T-helper 2 cell treated with Interferon-gamma antibody and Interleukin-4, amounts not matched to agents 100 ng/mL and 5 ng/mL, for 36 hours (primary cell): Measurements from ENCODE around the gene SLC40A1. TPM values are rescaled to one million over a fixed set of nuclear protein-coding genes. Genes with fewer than 3 reads are reported as not detected.

Experiments
- intact Hi-C: fragments of 100-400 bp; cut with micrococcal nuclease; formaldehyde crosslinking; loops from one replicate; pipeline ENCODE4 v1.15.1; 2023
- total RNA-seq: library from RNA; stranded (reverse); gene quantifications from 2 replicates; pipeline ENCODE4 v1.2.3, GENCODE V29; 2022

SLC40A1 gene
- total RNA-seq, 1 donor from 2014 or later: 6.3 TPM

DNA sequence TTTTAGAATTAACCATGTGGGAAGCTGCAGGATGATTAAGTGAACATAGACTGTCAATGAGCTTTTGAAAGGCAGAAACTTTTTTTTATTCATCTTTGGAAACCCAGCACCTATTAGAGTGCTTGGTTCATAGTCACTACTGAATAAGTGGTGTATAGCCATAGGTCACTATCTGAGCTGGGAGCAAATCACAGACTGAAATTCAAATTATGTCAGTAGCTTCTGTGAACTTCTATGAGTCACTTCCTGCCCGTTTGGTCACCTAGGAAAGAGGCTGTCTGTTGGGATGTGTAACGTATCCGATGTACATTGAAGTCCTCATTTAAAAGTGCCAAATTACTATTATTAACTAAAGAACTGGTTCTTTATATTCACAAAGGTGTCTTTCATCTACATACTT lies 20.5 kb upstream of the SLC40A1 start:
- intact Hi-C loops: no loop called here

DNA sequence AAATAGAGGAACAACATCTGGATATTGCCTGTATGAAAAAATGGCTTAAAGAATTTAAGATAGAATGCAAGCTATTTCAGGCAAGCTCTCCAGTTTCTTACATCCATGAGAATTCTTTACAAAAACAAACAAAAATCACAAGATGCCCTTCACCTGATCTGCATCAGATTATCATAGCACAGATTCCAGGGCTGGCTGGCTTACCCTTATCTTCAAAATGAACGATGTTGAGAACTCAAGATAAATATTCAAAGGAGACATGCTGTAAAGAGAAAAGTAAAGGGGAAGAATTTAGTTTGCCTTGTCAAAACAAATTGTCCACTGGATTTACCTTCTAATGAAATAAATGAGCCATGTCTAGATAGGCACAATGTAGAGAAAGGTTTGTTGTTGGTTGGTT lies 18.7 kb upstream of the SLC40A1 start:
- intact Hi-C loops: no loop called here

DNA sequence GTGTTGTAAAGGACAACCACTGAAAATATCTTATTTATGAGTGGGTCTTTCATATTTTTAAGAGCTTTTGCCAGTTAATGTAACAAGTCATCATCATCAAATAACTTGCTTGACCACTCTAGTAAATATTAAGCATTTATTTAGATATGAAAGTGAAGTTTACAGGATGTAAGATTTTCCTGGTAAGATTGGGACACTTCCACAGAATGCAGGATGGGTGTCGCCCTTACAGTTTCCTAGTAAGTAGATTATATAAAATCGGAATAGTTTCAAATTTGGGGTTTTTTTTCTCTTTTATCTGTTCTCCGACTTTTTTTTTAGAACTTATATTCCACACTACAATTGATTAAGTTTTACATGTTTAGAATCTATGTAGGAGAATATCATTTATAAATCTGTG lies 14.8 kb upstream of the SLC40A1 start:
- intact Hi-C loops: no loop called here

DNA sequence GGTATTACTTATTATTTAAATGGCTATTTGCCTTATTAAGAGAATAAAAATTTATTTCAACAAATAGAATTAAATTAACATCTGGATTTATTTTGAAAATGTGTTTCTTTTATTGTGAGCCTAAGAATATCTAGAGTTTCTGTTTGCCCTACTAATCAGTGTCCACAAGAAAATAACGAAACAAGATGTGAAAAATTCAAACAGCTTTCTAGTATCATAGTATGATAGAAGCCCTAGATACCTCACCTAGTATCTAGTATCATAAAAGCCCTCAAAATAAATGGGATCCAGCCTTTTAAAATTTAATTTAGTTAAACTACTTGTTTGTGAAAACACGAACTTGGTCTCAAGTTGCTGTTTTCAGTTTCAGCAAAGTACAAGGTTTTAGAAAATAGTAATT lies 13.7 kb upstream of the SLC40A1 start:
- intact Hi-C loops: no loop called here

DNA sequence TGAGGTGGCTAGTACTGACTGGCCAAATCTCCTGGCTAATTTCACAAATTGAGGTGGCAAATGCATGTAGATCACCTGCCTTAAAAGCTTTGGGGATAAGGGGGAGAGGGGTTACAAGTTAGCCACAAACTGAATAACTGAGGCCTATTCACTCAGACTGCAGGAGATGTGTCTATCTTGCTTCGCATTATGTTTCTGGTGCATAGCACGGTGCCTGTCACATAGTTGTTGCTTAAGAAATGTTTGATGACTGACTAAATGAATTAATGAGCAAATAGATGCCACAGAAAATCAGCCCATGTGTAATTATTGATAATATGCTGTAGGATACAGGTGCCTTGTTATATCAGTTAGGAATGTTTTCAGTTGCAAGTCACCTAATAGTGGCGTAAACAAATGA lies 12.5 kb upstream of the SLC40A1 start:
- intact Hi-C loops: no loop called here

DNA sequence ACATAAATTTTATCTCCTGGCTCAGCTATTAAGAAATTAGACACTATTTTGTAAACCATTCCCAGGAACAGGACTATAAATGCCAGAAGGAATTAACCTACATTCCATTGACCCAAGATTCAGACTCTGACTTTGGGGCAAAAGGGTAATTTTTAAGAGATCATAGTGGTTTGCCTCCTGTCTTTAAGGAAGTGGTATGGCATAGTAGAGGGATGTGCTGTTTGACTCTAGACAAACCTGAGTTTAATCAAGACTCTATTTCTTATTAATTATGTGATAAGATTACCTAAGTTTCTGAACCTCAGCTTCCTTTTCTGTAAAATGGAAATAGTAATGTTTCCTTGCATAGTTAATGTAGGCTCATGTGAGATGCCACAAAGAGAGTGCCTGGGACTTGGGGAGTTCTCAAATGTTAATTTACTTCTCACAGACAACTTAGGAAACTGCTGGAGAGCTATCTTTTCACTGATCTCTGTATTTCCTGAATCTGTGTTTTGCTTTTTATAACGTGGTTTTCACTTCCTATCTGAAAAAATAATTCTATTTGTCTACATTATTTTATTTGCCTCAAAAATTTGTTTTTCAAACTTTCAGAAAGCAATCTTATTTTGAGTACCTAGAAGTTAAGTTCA lies 11.9 kb upstream of the SLC40A1 start:
- intact Hi-C loops: no loop called here

DNA sequence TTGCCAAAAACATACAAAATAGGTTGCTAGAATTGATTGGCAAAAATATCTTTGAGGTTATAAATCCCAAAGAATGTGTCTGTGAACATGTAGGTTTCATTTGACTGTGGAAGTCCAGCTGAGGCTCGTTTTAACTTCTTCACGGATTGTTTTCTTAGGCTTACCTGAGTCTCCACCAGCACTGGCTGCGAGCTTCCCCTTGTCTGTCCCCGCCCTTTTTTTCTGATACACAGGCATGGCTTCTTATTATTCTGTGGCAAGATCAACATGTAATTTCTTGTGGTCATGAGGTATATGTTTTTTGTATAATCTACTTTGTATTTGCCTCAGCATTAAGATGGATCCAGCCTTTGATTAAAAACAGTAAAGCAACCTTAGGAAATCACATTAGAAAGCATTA lies 7.2 kb upstream of the SLC40A1 start:
- intact Hi-C loops: no loop called here

DNA sequence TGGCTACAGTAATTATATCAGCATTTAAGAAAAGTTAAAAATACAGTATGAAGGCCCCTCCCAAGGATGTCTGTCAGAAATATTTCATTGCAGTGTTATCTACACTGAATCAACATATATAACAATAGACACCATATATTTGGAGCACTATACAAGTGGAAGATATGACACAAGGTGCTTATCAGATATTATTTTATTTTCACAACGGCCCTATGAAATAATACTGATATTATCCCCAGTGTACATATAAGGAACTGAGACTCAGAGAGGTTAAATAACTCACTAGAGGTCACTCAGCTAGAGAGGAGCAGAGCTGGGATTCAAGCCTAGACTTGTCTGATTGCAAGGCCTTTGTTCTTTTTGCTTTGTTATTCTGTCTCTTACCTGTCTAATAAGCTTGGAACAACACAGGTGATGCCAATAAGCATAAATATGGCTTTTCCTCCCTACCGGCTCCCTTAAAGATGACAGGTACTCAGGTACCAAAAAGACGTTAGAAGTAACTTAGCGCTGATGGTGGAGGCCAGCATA lies 4.7 kb upstream of the SLC40A1 start:
- intact Hi-C loops: no loop called here

DNA sequence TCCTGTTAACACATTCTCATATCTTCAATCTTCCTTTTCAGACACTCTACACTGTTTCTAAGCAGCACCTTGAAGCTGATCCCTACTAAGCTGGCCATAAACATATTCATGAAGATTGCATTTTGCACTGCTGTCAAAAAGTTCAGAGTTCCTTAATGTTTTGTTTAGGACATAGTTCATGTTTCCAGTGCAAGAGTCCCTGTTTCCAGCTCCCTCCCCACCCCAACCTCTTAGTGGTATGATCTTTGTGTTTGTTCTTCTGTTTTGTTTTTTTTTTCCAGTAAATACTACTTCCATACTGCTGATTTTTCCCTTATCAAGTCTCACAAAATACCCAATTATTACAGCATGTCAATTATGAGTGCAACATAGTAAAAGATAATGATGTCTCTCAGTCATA lies 4.1 kb upstream of the SLC40A1 start:
- intact Hi-C loops: loop anchor here (5.0 kb wide), 1 partner anchor 178 kb away; the partner anchor contains the start of gene OSGEPL1

DNA sequence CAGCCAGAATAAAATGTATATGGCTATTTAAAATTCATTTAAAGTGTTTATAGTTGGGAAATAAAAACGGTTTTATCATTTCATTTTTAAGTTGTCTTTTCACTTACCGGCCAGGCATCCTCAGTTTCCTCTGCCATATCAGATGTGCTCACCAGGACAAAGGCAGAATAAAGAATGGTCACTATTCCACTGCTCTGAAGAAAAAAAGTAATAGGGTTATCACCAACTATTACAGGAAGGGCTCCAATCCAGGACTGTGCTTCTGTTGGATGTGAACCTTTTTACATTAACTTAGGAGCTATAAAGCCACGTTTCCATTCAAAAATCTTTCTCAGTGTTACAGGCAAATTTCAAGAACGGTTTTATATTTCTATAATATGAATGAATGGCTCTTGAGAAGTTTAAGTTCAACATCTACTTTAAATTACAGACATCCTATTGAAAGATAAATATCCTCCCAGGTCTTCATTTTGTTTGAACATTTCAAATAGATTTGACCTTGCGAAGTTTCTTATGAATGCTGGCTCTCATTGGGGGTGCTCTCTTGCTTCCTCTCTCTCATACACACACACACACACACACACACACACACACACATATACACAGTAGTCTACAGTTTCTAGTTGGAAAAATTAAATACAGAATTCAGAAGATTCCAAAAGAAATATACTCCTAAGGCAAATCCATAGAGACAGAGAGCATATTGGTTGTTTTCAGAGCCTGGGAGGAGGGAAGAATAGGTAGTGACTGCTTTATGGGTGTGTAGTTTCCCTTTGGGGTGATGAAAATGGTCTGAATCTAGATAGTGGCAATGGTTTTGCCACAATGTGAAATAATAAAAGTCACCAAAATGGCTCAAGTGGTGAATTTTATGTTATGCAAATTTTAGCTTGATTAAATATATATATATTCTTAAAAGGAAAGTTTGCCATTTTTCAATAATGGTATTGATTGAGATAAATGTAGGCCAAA lies 2.9 kb upstream of the SLC40A1 start:
- intact Hi-C loops: loop anchor here (5.0 kb wide), 1 partner anchor 179 kb away; the partner anchor contains the start of gene OSGEPL1

DNA sequence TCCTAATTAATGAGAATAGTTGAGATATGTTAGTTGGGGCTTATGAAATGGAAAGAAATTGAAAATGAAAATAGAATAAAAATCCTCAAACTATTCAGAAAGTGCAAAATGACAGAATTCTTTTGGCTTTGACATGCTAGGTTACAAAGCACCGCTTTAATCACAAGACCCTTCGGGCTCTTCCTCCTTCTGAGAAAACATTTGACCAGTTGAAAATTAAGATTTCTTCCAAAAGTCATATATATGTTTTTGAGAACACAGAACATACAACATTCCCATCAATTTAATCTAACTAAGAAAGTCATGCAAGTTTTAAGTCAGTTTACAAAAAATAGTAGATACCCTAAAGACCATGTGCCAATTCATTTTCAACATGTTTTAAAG lies 2.2 kb upstream of the SLC40A1 start:
- intact Hi-C loops: loop anchor here (5.0 kb wide), 1 partner anchor 180 kb away; the partner anchor contains the start of gene OSGEPL1

DNA sequence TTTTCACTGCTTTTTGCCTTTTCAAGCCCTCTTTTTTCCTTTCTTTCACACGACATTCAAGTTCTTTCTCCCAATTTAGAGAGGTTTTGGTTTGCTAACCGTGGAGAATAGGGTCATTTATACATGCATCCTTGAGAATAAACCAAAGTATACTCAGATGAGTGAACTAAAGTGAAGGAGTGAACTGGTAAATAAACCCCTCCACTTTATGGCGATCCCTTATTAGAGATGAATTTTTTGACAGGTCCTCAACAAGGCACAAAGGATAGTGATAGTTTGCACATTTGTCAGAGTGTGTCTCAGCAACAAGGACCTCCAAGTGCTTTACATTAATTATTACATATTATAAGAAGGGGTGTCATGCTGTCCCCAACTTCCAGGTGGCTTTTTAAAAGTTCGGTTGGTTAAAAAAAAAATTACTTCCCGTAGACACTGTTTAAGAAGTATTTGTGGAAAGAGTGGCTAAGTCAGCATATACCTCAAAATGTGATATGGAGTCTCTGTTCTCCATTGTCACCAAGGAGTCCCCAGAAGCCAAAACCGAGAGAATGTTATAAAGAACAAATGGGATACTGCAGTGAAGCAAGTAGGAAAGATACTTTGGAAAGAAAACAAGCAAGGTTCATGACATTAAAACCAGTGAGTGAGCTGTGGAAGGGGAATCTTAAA lies 1.7 kb upstream of the SLC40A1 start:
- intact Hi-C loops: loop anchor here (5.0 kb wide), 1 partner anchor 180 kb away; the partner anchor contains the start of gene OSGEPL1

DNA sequence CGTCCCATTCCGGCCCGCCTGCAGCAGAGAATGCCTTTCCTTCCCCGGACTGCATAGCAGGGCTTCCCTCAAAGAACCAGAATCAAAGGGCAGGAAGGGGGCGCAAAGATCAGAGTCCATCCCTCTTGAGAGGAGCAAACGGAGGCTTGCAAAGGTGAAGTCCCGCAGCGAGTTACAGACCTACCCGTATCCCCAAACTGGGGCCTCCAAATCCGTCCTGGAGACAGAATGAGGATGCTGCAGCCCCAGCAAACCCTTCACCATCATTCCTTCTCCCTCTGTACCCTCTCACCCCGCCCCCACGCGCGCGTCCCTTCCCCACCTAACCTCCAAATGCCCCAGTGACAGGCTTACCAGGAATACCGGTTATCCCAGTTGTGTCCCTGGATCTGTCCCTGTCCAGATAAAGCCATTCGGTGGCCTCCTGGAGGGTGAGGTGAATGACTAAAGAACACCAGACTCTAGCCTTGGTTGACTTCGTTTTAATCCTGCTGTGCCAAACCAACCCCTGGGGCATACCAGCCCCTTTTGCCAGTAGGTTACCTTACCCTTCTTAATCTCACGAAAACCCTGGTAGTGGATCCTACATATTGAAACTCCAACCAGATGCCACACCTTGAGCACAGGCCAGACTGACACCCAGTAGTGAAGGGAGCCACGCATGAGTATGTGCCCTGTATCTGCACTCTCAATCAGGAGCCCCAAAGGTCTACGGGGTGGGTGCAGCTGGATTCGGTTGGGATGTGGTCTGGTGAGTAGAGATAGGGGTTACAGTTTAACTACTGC lies 961 bp upstream of the SLC40A1 start:
- intact Hi-C loops: loop anchor here (5.0 kb wide), 1 partner anchor 181 kb away; the partner anchor contains the start of gene OSGEPL1

DNA sequence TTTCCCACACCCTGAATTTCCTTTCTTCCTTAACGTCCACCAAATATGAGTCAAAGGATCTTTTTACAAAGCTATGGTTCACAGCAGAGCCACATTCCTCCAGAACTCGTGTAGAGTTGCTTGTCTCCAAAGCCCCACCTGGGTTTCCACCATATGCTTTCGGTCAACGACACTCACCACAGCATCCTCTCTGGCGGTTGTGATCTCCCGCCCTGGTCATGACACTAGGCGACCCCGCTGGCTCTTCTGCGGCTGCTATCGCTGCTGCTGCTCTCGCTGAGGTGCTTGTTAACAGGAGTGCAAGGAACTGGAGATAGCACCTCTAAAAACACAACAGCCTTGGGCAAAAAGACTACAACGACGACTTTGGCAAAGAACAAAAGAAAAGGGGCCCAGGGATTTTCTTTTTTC lies 340 bp downstream of the SLC40A1 start:
- intact Hi-C loops: loop anchor here (1.0 to 5.0 kb wide), 2 partner anchors 139 to 182 kb away; partner anchors contain the start of genes OSGEPL1 and WDR75

DNA sequence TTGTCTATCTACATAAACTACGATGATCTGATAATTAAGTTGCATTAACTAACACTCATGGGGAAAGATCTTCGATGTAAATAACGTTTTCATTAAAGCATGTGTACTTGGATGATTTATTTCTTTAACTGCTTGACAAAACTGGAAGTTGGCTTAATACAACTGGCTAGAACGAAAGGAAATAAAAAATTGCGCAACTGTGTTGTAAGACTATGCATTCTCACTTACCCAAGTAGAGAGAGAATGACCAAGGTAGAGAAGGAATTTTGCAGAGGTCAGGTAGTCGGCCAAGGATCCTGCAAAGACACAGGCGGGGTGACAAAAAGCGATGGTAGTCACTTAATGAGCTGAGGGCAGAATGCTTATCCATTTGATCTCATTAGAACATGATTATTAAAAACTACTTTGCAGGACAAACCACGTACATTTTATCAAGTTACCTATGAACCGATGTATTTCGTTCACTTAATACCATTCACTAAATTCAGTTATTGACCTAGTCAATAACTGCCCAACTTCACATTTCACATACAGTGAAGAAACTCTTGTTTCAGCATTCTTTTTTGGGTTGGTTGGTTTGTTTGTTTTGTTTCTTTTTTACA lies 900 bp downstream of the SLC40A1 start:
- intact Hi-C loops: loop anchor here (1.0 to 5.0 kb wide), 2 partner anchors 138 to 183 kb away; partner anchors contain the start of genes OSGEPL1 and WDR75

DNA sequence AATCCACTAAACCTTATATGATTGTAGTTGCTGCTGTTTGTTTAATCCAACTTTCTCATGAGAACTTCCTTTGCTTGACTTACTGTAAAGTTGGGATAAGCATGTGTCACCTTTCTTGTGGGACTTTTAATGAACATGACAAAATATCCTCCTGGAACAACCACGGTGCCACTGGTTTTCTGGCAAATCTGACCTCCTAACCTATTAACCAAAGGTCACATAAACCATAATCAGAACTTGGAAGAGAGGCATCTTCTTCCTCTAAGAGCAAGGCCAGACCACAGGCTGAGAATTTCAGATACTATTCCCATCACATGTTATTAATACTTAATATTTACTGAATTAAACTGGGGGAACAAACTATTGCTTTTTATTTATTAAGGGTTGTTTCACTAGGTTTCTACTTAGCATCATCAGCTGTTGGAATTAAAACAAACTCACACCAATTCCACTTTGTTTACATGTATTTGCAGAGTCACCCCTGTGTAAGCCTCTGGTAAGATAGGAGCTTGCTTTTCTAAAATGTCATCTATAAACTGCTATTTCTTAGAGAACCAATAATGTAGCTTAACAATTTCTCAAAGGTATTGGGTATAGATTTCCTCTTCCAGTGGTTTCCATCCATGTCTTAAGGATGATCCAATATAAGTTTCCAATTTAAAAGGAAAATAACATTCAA lies 2.2 kb downstream of the SLC40A1 start:
- intact Hi-C loops: no loop called here

DNA sequence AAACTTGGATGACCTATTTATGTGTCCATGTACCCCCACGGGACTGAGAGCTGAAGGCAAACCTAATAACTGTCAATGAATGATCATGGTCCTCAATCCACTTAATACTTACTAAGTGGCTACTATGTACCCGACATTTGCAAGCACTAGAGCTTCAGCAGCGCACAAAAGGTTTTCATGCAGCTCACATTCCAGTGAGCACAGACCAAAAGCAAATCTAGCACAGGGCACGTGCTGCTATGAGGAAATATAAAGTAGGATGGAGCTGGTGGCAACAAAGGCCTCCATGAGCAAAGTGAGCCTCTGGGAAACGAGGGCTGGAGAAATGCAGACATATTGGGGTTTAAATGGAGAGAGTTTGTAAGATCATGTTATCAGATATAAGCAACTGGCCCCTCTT lies 3.5 kb downstream of the SLC40A1 start:
- intact Hi-C loops: no loop called here

DNA sequence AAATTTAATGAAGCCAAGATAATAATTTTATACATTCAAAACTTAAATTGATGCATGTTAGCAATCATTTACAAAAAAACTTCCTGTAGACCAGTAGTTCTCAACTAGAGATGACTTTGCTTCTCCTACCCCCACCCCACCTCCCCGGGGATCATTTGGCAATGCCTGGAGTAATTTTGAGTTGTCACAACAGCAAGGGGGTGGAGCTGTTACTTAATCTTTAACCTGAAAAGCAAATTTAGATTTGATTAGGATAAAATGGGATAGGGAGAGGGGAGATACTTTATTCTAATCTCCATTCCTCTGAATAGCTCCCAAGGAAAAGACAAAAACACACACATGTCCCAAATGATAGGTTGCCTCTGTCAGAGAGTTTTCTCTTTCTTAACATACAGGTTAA lies 4.2 kb downstream of the SLC40A1 start:
- intact Hi-C loops: no loop called here

DNA sequence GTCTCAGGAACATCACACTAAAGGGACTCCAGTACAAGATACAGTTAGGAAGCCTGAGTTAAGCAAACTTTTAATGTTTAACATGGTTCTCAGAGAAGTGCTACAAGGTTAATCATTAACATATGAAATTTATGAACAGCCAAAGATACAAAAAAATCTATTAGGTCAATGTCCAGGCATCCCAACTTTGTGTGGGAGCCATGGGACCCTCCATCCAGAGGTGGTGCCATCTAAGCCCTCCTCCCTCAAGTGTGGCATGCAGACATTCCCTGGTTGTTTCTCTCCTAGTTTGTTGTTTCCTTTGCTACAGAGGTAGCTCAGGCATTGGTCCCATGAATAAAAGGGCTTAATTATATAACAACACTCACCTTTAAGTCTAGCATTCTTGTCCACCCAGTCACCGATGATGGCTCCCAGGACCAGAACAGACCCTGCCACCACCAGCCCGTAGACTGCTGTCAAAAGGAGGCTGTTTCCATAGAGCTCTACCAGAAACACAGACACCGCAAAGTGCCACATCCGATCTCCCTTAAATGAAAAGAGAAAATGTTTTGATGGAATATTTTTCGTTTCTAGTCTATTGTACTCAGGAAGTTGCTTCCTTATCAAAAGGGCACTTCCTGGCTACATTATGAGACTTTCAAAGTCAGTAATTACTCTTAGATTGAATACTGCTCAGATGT lies 5.7 kb downstream of the SLC40A1 start:
- intact Hi-C loops: no loop called here
